Mesothelial cell of epicardium (in vitro differentiated cells): ENCODE data around the gene HNRNPA0. TPM values are rescaled to one million over a fixed set of nuclear protein-coding genes. Genes with fewer than 3 reads are reported as not detected.

ENCODE experiments used
- DNase-seq, 2 experiments: peaks; one replicate each; pipeline ENCODE4 v3.0.0; 2021; ENCODE audit warnings: low spot score in 2 of 2; ENCODE audit not compliant: unreplicated experiment in 2 of 2
- H3K27ac Mint-ChIP-seq: 2 replicates; pipeline ENCODE4 v1.8.0; 2021; ENCODE audit warnings: mixed read lengths
- H3K27me3 Mint-ChIP-seq: 2 replicates; pipeline ENCODE4 v1.8.0; 2021; ENCODE audit warnings: low read depth, mixed read lengths
- H3K36me3 Mint-ChIP-seq: 2 replicates; pipeline ENCODE4 v1.8.0; 2021; ENCODE audit warnings: mixed read lengths
- H3K4me1 Mint-ChIP-seq: 2 replicates; pipeline ENCODE4 v1.8.0; 2021; ENCODE audit warnings: mixed read lengths
- H3K4me3 Mint-ChIP-seq: 2 replicates; pipeline ENCODE4 v1.8.0; 2021; ENCODE audit warnings: mild to moderate bottlenecking, moderate library complexity, mixed read lengths
- H3K9me3 Mint-ChIP-seq: 2 replicates; pipeline ENCODE4 v1.8.0; 2021; ENCODE audit warnings: mixed read lengths
- total RNA-seq: library from RNA; stranded (reverse); gene quantifications from 3 replicates; pipeline ENCODE4 v1.2.1, GENCODE V29; 2021
- TF ChIP-seq, protein P1 (sequence below): fragments of 200-600 bp; sonication (generic); IDR thresholded peaks from one replicate; pipeline ENCODE4 v1.5.0; 2021; ENCODE audit warnings: antibody characterized with exemption; ENCODE audit not compliant: unreplicated experiment

Gene HNRNPA0
- total RNA-seq, 1 donor from 2014 or later = 68.6 TPM

DNA sequence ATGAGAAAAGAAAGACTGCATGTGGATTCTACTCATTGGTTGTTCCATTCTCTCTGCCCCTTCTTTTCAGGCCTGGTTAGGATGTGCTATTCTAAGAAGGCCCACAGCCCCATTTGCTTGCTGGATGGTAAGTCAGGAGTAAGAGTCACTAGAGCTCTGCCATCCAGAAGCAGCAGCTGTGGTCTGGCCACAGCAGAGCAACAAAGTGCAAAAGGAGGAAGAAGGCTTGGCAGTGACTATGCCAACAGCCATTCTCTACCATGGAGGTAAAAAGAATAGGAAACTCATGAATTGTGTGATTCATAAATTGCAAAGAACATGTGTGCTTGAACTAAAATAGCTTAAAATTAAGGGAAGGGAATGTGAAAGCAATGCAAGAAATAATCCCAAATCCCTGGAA lies 39.2 kb downstream of the HNRNPA0 start:
- H3K4me1 Mint-ChIP-seq = no peaks in the 10 kb centered on the region

DNA sequence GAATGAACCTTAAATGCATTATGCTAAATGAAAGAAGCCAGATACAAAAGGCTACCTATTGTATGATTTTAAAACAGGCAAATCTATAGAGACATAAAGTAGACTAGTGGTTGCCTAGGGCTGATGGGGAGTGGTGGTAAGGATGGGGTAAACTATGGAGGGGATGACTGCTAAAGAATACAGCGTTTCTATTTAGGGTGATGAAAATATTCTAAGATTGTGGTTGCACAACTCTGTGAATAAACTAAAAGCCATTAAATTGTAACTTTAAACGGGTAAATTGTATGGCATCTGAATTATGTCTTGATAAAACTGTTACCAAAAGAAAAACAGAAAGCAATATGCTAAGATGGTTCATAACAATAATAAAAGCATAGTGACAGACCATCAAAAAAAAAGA lies 39.7 kb downstream of the HNRNPA0 start:
- no peak for DNase-seq
- H3K27me3 Mint-ChIP-seq = no peaks in the 10 kb centered on the region
- H3K27ac Mint-ChIP-seq = no peak overlapping the region
- TF ChIP-seq, protein P1, sequence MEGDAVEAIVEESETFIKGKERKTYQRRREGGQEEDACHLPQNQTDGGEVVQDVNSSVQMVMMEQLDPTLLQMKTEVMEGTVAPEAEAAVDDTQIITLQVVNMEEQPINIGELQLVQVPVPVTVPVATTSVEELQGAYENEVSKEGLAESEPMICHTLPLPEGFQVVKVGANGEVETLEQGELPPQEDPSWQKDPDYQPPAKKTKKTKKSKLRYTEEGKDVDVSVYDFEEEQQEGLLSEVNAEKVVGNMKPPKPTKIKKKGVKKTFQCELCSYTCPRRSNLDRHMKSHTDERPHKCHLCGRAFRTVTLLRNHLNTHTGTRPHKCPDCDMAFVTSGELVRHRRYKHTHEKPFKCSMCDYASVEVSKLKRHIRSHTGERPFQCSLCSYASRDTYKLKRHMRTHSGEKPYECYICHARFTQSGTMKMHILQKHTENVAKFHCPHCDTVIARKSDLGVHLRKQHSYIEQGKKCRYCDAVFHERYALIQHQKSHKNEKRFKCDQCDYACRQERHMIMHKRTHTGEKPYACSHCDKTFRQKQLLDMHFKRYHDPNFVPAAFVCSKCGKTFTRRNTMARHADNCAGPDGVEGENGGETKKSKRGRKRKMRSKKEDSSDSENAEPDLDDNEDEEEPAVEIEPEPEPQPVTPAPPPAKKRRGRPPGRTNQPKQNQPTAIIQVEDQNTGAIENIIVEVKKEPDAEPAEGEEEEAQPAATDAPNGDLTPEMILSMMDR = no peak
- H3K4me3 Mint-ChIP-seq = no peak overlapping the region
- no peaks in the 10 kb centered on the region for H3K4me1 Mint-ChIP-seq
- peaks cover 23% of the 10 kb centered on the region for H3K36me3 Mint-ChIP-seq
- H3K9me3 Mint-ChIP-seq = peaks cover 18% of the 10 kb centered on the region

More for the DNA sequence above, 39.2 kb downstream of the HNRNPA0 start:
- Mint-ChIP-seq H3K36me3 (peaks cover 20% of the 10 kb centered on the region), H3K4me3 (no peak overlapping the region), H3K27ac (no peak overlapping the region), H3K27me3 (no peaks in the 10 kb centered on the region), H3K9me3 (peaks cover 18% of the 10 kb centered on the region)
- no peak for DNase-seq
- TF ChIP-seq, protein P1 = no peak

DNA sequence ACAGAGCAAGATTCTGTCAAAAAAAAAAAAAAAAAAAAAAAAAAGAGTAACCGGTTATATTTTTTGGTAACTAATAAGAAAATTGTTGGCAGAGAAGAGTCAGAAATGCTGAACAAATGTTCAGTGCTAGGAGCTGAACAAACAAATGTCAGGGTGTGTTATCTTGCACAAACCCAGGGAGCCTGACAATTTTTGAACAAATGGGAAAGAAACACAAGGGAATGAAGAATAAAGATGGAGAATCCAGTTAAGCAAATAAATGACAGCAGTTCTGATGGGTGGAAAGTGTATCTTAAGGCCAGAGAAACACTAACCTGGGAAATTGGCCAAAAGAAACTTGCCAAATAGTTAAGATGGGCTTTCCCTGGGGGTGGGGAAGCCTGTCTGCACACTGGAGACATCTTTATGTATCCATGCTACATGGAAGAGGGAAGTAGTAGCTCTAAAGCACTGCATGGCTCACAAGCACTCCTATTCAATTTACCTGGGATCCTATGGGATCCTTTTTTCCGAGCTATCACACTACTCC lies 42.0 kb downstream of the HNRNPA0 start:
- no peak overlapping the region for H3K27ac Mint-ChIP-seq
- DNase-seq = no peak
- no peaks in the 10 kb centered on the region for H3K4me1 Mint-ChIP-seq
- H3K9me3 Mint-ChIP-seq = peaks cover 18% of the 10 kb centered on the region
- no peaks in the 10 kb centered on the region for H3K27me3 Mint-ChIP-seq
- no peak overlapping the region for H3K4me3 Mint-ChIP-seq
- H3K36me3 Mint-ChIP-seq = peaks cover 35% of the 10 kb centered on the region
- TF ChIP-seq, protein P1 = no peak

DNA sequence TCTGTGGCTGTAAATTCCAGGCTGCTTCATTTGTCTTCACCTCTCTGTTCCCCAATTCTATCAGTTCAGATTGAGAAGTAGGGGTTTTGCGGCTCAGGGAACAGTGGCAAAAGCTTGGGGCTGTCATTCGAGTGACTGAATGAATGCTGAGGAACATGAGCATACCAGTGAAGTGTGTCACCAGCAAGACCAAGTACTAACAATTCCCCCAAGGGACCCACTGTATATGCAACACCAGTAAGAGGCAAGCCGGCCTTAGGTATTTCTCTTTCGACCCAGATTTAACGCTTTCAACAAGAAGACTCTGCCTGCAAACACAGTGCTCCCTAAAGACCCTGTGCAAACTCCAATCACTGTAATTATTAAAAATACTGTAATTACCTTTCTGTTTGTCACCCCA lies 44.1 kb downstream of the HNRNPA0 start:
- TF ChIP-seq, protein P1 = no peak
- Mint-ChIP-seq H3K4me3 (no peak overlapping the region), H3K9me3 (peaks cover 18% of the 10 kb centered on the region), H3K36me3 (peaks cover 42% of the 10 kb centered on the region), H3K4me1 (no peaks in the 10 kb centered on the region), H3K27ac (no peak overlapping the region), H3K27me3 (no peaks in the 10 kb centered on the region)
- DNase-seq = no peak

DNA sequence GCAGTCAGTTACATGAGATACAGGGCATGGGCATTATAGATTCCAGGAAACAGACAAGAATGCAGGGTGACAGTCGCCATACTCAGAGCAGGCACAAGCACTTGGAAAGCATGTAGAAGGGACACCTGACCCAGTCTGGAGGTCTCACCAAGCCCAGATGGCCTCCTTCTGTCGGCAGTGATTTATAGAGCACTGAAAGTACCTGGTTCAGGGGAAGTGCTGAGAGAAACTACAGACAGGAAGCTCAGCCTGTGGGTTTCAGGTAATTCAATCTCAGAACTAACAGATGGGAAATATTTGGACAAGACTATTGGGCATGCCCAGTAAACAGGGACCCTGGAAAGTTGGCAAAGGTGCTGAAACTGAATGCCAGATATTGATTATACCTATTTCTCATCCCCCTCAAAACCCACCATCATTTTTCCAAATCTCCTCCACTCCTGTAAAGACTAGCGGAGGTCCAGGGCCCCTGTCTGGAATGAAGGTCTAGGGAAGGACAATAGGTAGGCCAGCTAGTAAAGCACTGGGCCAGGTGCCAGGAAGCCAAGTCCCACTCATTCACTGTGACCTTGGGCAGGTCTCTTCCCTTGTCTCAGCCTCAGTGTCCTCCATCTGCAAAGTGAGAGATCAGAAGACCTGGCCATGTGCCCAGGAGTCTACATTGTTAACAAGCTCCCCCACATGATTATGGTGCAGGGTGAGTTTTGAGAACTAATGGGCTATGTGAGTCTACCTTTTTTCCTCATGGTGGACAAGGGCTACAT lies 45.2 kb downstream of the HNRNPA0 start:
- no peaks in the 10 kb centered on the region for H3K27me3 Mint-ChIP-seq
- H3K9me3 Mint-ChIP-seq = peaks cover 8% of the 10 kb centered on the region
- no peaks in the 10 kb centered on the region for H3K4me1 Mint-ChIP-seq
- H3K4me3 Mint-ChIP-seq = no peak overlapping the region
- TF ChIP-seq, protein P1 = no peak
- DNase-seq = no peak
- H3K27ac Mint-ChIP-seq = no peak overlapping the region
- peaks cover 37% of the 10 kb centered on the region for H3K36me3 Mint-ChIP-seq
